Fibroblast of skin of left quadriceps (primary cell): Measurements from ENCODE around the gene GNA15.
"Not testable (repeated sequence)": the region's sequence is repeated elsewhere in the genome, so short reads cannot be mapped to it uniquely, and the experiment has no call there.

Experiments
- DNase-seq, 2 experiments: peaks; one replicate each; pipeline ENCODE4 v3.0.0-alpha.2; 2013; ENCODE audit warnings: low read depth in 2 of 2

Gene GNA15

GRCh38 chr19:3190921-3191805, 55.3 kb downstream of the GNA15 start:
- DNase-seq: no peak

DNA sequence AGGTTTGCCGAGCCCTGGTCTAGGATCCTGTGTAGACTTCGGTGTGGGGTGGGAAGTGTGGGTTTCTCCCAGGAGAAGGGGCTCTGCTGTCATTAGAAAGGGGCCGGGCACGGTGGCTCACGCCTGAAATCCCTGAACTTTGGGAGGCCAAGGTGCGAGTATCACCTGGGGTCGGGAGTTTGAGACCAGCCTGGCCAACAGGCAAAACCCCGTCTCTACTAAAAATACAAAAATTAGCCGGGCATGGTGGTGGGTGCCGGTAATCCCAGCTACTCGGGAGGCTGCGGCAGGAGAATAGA, 55.9 kb downstream of the GNA15 start:
- DNase-seq: not testable (repeated sequence)

GRCh38 chr19:3192228-3192635, 56.4 kb downstream of the GNA15 start:
- DNase-seq: no peak

- DNase-seq: no peak
Measured at GRCh38 chr19:3192684-3193083, 56.9 kb downstream of the GNA15 start.

DNA sequence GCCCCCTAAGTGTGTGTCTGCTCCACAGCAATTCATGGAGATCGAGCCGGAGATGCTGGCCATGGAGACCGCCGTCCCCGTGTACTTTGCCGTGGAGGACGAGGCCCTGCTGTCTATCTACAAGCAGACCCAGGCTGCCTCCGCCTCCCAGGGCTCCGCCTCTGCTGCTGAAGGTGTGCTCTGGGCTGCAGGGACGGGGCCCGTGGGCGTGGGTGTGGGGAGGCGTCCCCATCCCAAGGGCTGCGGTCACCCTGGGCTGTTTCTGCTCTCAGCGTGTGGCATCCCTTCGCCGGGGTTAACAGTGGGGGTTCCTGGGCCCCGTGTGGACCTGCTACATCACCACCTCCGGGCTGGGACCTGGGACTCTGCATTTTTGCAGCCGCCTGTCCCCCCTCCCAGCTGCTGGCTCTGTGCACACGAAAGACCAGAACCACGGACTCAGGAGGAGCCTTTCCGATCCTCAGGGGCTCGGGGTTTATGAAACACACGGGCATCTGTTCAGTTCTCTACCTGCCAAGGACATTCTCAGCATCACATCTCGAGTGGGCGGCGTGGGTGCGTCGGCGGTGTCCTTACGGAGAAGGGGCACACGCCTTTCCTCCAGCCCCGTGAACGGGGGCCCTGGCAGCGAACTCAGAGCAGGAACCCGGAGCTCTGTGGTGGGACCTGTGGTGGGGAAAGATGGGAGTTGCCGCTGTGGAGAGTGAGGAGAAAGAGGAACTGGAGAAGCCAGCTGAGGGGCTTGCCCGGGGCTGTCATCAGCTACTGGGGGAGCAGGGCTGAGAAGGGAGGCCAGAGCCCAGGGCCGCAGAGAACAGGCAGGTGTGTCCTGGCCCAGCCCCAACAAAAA, 57.6 kb downstream of the GNA15 start:
- no peak for DNase-seq

DNA sequence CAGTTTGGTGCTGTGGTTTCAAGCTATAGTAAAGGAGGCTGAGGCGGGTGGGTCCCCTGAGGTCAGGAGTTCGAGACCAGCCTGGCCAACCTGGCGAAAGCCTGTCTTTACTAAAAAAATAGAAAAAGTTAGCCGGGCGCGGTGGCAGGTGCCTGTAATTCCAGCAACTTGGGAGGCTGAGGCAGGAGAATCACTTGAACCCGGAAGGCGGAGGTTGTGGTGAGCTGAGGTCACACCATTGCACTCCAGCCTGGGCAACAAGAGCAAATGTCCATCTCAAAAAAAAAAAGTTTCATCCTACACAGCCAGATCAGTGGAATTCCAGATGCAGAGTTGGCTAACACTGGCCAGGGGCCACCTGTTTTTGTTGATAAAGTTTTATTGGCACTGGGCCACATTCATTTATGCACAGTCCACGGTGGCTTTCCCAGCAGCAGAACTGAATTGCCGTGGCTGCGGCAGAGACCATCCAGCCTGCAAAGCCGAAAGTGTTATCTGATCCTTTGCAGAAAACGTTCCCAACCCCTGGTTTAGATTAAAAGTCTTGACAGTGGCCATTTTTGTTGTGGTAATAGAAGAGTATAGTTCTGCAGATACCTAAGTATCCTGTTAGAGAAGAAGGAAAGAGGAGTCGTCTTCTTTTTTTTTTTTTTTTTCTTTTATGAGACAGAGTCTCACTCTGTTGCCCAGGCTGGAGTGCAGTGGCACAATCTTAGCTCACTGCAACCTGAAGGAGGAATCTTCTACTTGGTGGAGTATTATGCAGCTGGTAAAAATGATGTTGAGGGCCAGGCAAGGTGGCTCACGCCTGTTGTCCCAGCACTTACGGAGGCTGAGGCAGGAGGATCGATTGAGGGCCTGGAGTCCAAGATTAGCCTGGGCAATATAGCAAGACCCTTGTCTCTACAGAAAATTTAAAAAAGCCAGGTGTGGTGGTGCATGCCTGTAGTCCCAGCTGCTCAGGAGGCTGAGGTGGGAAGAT, 58.6 kb downstream of the GNA15 start:
- no peak for DNase-seq

DNA sequence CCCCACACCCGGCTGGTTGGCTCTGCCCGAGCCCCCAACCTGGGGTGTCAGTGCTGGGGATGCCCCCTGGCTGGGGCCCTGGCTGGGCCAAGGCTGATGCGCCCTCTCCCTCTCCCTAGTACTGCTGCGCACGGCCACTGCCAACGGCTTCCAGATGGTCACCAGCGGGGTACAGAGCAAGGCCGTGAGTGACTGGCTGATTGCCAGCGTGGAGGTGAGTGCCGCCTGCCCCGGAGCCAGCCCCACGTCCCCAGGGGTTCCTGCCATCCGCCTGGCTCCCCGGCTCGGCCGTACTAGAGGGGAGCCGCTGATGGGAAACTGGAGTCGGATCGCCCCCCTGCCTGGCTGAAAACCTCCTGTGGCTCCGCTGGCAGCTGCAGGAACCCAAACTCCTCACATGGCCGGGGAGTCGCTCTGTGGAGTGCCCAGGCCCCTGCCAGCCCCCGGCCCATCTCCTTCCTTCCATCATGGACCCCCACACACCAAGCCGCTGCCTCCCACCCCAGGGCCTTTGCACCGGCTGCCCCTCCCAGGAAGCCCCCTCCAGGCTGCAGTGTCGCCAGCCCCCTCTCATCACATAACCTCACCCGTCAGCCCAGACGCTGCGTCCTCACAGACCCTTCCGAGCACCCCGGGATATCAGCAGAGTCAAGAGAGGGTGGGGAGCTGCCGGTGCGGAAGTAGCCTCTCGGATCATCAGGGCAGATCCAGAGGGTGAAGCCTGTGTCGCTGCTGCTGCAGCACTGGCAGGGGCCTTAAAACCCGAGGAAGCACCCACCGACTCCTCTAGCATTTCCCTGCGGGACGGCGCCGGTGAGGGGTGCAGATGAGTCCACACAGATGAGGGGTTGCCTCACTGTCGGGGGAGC, 60.5 kb downstream of the GNA15 start:
- no peak for DNase-seq

- DNase-seq: no peak
Measured at GRCh38 chr19:3196933-3197205, 61.0 kb downstream of the GNA15 start.

DNA sequence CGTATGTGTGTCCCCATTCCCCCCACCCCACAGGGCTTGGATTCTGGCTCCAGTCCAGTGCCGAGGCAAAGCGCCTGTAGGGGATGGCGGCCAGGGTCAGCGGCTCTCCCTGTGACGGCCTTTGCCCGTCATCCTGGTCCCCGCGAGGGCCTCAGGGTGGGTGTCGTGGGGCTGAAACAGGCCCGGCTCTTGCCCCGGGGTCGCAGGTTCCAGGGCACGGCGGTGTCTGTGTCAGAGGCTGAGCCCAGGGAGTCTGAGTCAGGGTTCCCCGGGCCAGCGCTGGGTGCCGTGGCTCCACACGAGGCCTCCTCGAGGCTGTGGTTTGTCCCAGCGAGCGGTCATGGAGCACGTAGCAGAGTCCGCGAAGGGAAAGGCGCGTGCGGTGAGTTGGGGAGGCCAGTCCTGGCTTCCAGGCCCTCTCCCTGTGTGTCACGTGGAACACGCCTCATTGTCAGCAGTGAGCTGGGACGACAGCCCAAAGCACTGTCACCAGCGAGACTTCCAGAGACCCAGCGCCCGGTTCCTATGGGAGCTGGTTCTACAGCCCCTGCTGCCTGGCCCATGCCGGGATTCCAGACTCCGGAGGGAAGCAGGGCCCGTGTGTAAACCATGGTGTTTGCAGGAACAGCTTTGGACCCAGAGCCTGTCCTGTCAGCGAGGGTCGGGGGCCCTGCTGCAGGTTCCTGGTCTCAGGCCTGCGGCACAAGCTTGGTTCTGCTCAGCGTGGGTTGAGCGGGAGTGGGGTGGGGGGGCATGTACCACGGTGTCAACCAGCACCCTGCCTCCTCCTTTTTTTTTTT, 63.3 kb downstream of the GNA15 start:
- no peak for DNase-seq

DNA sequence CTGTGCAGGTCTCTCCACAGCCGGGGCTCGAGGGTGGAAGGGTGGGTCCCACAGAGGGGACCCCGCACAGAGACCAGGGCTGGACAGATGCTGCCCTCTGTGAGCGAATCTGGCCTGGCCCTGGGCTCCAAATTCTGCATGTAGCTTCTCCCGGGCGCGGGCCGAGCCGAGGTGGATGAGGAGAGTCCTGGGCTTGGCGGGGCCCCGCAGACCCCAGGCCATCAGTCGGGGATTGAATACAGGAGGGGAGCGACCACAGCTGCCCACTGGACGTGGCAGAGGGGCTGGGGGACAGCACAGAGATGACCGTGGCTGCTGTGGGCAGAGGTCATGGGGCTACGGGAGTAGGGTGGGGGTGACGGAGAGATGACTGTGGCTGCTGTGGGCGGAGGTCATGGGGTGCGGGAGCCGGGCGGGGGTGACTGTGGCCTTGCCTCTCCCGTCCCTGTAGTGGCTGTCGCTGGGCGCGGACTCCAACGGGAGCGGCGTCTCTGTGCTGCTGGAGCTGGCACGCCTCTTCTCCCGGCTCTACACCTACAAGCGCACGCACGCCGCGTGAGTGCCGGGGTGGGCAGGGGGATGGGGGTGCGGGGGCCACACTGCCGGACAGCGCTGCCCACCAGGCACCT, 65.4 kb downstream of the GNA15 start:
- DNase-seq: no peak

DNA sequence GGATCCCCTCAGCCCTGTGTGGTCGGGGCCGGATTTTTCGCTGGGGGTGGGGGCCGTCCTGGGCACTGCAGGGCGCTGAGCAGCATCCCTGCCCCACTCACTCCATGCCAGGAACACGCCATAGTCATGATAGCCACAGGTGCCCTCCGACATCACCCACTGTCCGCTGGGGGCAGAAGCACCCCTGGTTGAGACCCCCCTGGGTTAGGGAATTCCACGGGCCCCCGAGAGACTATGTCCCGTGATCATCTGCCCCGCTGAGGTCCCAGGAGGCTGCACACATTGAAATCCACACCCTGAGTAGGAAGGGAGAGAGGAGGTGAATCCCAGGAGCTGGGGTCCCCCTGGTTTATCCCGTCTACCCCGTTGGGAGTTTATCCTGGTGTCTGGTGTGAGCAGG, 66.1 kb downstream of the GNA15 start:
- DNase-seq: no peak

DNA sequence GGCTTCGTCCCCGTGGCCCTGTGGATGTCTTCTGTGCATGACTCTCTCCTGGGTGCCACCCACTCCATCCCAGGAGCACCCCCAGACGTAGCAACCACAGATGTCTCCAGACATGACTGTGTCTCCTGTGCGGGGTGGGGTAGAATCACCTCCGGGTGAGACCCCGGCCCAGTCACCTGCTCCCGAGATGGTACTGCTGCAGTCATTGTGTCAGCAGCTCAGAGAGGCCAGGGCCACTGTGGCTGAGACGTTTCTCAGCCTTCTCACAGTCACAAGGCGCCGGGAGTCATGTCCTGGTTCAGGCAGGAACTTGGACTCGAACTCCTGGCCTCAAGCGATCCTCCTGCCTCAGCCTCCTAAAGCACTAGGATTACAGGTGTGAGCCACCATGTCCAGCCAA, 66.5 kb downstream of the GNA15 start:
- no peak for DNase-seq

DNA sequence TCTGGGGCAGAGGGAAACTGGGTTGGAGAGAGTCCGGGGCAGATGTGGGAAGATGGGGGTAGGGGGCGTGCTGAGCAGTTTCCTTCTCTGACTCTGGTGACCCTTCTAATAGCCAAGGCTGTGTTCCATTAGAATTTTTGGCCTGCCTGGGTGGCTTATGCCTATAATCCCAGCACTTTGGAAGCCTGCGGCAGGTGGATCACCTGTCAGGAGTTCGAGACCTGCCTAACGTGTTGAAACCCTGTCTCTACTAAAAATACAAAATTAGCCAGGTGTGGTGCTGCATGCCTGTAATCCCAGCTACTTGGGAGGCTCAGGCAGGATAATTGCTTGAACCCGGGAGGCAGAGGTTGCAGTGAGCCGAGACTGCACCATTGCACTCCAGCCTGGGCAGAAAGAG, 67.1 kb downstream of the GNA15 start:
- DNase-seq: not testable (repeated sequence)

GRCh38 chr19:3203805-3204645, 68.2 kb downstream of the GNA15 start:
- no peak for DNase-seq

- no peak for DNase-seq
Measured at GRCh38 chr19:3204646-3205275, 68.9 kb downstream of the GNA15 start.

DNA sequence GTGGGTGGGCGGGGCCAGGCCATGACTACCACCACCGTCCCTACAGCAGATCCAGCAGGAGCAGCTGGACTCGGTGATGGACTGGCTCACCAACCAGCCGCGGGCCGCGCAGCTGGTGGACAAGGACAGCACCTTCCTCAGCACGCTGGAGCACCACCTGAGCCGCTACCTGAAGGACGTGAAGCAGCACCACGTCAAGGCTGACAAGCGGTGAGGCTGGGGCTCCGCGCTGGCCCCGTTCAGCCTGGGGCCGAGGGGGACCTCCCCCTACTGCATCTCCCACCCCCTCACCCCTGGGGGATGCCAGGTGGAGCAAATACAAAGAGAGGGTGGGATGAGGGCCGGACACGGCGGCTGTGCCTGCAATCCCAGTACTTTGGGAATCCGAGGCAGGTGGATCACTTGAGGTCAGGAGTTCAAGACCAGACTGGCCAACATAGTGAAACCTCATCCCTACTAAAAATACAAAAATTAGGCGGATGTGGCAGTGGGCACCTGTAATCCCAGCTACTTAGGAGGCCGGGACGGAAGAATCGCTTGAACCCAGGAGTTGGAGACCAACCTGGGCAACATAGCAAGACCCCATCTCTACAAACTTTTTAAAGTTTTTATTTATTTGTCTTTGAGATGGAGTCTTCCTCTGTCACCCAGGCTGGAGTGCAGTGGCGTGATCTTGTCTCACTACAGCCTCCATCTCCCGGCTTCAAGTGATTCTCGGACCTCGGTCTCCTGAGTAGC, 70.6 kb downstream of the GNA15 start:
- DNase-seq: no peak

- no peak for DNase-seq
Measured at GRCh38 chr19:3207461-3208242, 71.8 kb downstream of the GNA15 start.
